K562 (cell line): ENCODE results near the gene PSMD9. TPM values are rescaled to one million over a fixed set of nuclear protein-coding genes. Genes with fewer than 3 reads are reported as not detected.
A peak's percentile ranks its signal among the peaks of the same experiment; 100 is the strongest.

Experiments
- CBFA2T2 ChIP-seq: fragments of 450-650 bp; conservative IDR thresholded peaks from 2 replicates; pipeline ENCODE4 v1.6.1; 2017; ENCODE audit warnings: mild to moderate bottlenecking
- CBFA2T3 ChIP-seq: fragments of 450-650 bp; IDR thresholded peaks from 2 replicates; pipeline ENCODE4 v1.6.1; 2017
- CBFB ChIP-seq: sonication (generic); formaldehyde crosslinking; IDR thresholded peaks from 2 replicates; pipeline ENCODE4 v1.4.0; 2020; ENCODE audit warnings: mild to moderate bottlenecking, missing genetic modification reagents
- CBX3 ChIP-seq, 2 experiments: IDR thresholded peaks; 1 replicate in 1 of 2; 2 replicates in 1 of 2; pipeline ENCODE4 v1.6.1; 2012; ENCODE audit warnings: inconsistent platforms in 2 of 2, low read length in 2 of 2, borderline replicate concordance in 1 of 2, control low read depth in 1 of 2
- CHD1 ChIP-seq: fragments of 200-600 bp; sonication (generic); IDR thresholded peaks from one replicate; pipeline ENCODE4 v1.6.1; 2012; ENCODE audit warnings: mild to moderate bottlenecking, moderate library complexity, low read length, inconsistent platforms
- HSF4 ChIP-seq: fragments of 250-450 bp; sonication (Bioruptor Pico); IDR thresholded peaks from 2 replicates; pipeline ENCODE4 v2.1.2; 2022; ENCODE audit warnings: mild to moderate bottlenecking, moderate library complexity, borderline replicate concordance
- KDM5B ChIP-seq: fragments of 200-600 bp; sonication (generic); IDR thresholded peaks from 2 replicates; pipeline ENCODE4 v1.6.1; 2012; ENCODE audit warnings: low read depth, mild to moderate bottlenecking, moderate library complexity, low read length, control low read depth, inconsistent platforms; ENCODE audit not compliant: insufficient replicate concordance
- KLF1 ChIP-seq: fragments of 450-650 bp; IDR thresholded peaks from 2 replicates; pipeline ENCODE4 v1.6.1; 2016; ENCODE audit warnings: missing genetic modification characterization, missing compliant biosample characterization
- LCOR ChIP-seq: sonication (generic); formaldehyde crosslinking; IDR thresholded peaks from 2 replicates; pipeline ENCODE4 v1.8.0; 2022; ENCODE audit warnings: mild to moderate bottlenecking, missing genetic modification reagents
- MYC ChIP-seq, 2 experiments: fragments of 250-450 bp in 1 of 2; sonication (Bioruptor Pico) in 1 of 2; IDR thresholded peaks; 2 replicates each; pipeline versions ENCODE4 v1.5.1 to v1.6.1; 2012 to 2021; ENCODE audit warnings: low read depth in 2 of 2, borderline replicate concordance in 1 of 2, improper control_type of control experiment in 1 of 2, low read length in 1 of 2, mild to moderate bottlenecking in 1 of 2, moderate library complexity in 1 of 2
- POLR3G ChIP-seq: IDR thresholded peaks from 2 replicates; pipeline ENCODE4 v1.6.1; 2011; ENCODE audit not compliant: insufficient read length, insufficient replicate concordance; ENCODE audit errors: extremely low read depth
- PURB ChIP-seq: sonication (generic); formaldehyde crosslinking; IDR thresholded peaks from 2 replicates; pipeline ENCODE4 v1.9.0; 2021; ENCODE audit warnings: low read depth, mild to moderate bottlenecking, missing genetic modification reagents
- RUNX1 ChIP-seq: sonication (generic); IDR thresholded peaks from 2 replicates; pipeline ENCODE4 v1.6.1; 2016; ENCODE audit warnings: antibody characterized with exemption, low read depth
- SAFB ChIP-seq: fragments of 200-400 bp; formaldehyde crosslinking; IDR thresholded peaks from 2 replicates; pipeline ENCODE4 v1.6.1; 2017; ENCODE audit warnings: low read depth, low read length, borderline replicate concordance
- SIX5 ChIP-seq, 2 experiments: IDR thresholded peaks; 2 replicates each; pipeline ENCODE4 v1.6.1; 2011; ENCODE audit warnings: low read length in 2 of 2, borderline replicate concordance in 1 of 2, low read depth in 1 of 2, mild to moderate bottlenecking in 1 of 2, moderate library complexity in 1 of 2; ENCODE audit not compliant: insufficient read depth in 1 of 2
- SRSF3 ChIP-seq: fragments of 200-400 bp; formaldehyde crosslinking; IDR thresholded peaks from 2 replicates; pipeline ENCODE4 v1.6.1; 2016; ENCODE audit warnings: mild to moderate bottlenecking, low read length, moderate library complexity; ENCODE audit not compliant: insufficient read depth
- THRAP3 ChIP-seq: fragments of 450-650 bp; IDR thresholded peaks from 2 replicates; pipeline ENCODE4 v1.6.1; 2016; ENCODE audit warnings: mild to moderate bottlenecking, inconsistent platforms, borderline replicate concordance
- ZBTB8A ChIP-seq: fragments of 450-650 bp; IDR thresholded peaks from 2 replicates; pipeline ENCODE4 v1.6.1; 2018; ENCODE audit warnings: mild to moderate bottlenecking, moderate library complexity; ENCODE audit not compliant: partially characterized antibody
- ZKSCAN1 ChIP-seq: fragments of 150-350 bp; IDR thresholded peaks from 2 replicates; pipeline ENCODE4 v1.6.1; 2016; ENCODE audit warnings: low read depth, low read length
- ZNF184 ChIP-seq: sonication (generic); formaldehyde crosslinking; IDR thresholded peaks from 2 replicates; pipeline ENCODE4 v1.5.0; 2020; ENCODE audit warnings: missing genetic modification reagents
- ZNF197 ChIP-seq: fragments of 200-800 bp; sonication (Bioruptor generic); IDR thresholded peaks from 2 replicates; pipeline ENCODE4 v1.6.1; 2016; ENCODE audit warnings: low read depth, missing genetic modification characterization, missing compliant biosample characterization
- ZNF217 ChIP-seq: sonication (generic); formaldehyde crosslinking; IDR thresholded peaks from 2 replicates; pipeline ENCODE4 v1.8.0; 2022; ENCODE audit warnings: mild to moderate bottlenecking, missing genetic modification reagents
- ZNF398 ChIP-seq: fragments of 250-450 bp; sonication (Bioruptor Pico); IDR thresholded peaks from 2 replicates; pipeline ENCODE4 v1.8.0; 2021; ENCODE audit warnings: moderate library complexity, mild to moderate bottlenecking, inconsistent platforms
- ZNF444 ChIP-seq: fragments of 250-450 bp; sonication (Bioruptor Pico); IDR thresholded peaks from 2 replicates; pipeline ENCODE4 v1.4.0; 2020; ENCODE audit warnings: mild to moderate bottlenecking, moderate library complexity
- ZZZ3 ChIP-seq: fragments of 450-650 bp; IDR thresholded peaks from 2 replicates; pipeline ENCODE4 v1.6.1; 2016; ENCODE audit warnings: antibody characterized with exemption, mild to moderate bottlenecking, moderate library complexity
- polyA plus RNA-seq, 8 experiments: library from polyadenylated mRNA; depleted of rRNA in 4 of 8; stranded (reverse) in 5 of 8; unstranded in 3 of 8; fragments of >200 nt; fragmentation: Nextera tagmentation in 2 of 8; fragmentation: Illumina TruSeq in 1 of 8; extraction: Ambion mirVana in 2 of 8; extraction: Trizol in 1 of 8; gene quantifications; 2 replicates each; pipeline versions ENCODE4 v1.2.1 to v1.2.3, GENCODE V29; 2011 to 2014; ENCODE audit warnings: inconsistent platforms in 1 of 8, missing spikeins in 1 of 8
- total RNA-seq, 7 experiments: library from RNA; depleted of rRNA in 6 of 7; stranded (reverse); fragments of >200 nt in 6 of 7; fragmentation: Illumina TruSeq in 2 of 7; extraction: Trizol in 2 of 7; gene quantifications; 2 replicates each; pipeline versions ENCODE4 v1.2.1 to v1.2.3, GENCODE V29; 2011 to 2021; ENCODE audit warnings: low replicate concordance in 1 of 7
- TF ChIP-seq, protein P1 (sequence below): fragments of 250-450 bp; sonication (Bioruptor Pico); IDR thresholded peaks from 2 replicates; pipeline ENCODE4 v1.5.0; 2021

Gene PSMD9
- total and polyA plus RNA-seq, 9 of the 15 experiments (the other 6 are each of a cell fraction or from before 2014, with no cell fraction given), result 12.2 to 143 (median 61.3) TPM

- TF ChIP-seq, protein P1, sequence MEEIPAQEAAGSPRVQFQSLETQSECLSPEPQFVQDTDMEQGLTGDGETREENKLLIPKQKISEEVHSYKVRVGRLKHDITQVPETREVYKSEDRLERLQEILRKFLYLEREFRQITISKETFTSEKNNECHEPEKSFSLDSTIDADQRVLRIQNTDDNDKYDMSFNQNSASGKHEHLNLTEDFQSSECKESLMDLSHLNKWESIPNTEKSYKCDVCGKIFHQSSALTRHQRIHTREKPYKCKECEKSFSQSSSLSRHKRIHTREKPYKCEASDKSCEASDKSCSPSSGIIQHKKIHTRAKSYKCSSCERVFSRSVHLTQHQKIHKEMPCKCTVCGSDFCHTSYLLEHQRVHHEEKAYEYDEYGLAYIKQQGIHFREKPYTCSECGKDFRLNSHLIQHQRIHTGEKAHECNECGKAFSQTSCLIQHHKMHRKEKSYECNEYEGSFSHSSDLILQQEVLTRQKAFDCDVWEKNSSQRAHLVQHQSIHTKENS (CRISPR knock-in tag), result no peak
- no peak for TF ChIP-seq KDM5B
- peak; percentile 56 for TF ChIP-seq CBFA2T3
- no peak for TF ChIP-seq SIX5 (IDR thresholded peaks at IDR 0.05; ENCODE audit: borderline replicate concordance in 1 of 2, insufficient read depth in 1 of 2, low read depth in 1 of 2, low read length in 2 of 2)
- TF ChIP-seq CHD1, result no peak
- no peak for TF ChIP-seq ZNF217 (CRISPR knock-in tag)
- TF ChIP-seq PURB (CRISPR knock-in tag), result no peak
- no peak for TF ChIP-seq ZKSCAN1
- no peak for TF ChIP-seq ZNF398
- no peak for TF ChIP-seq HSF4 (CRISPR knock-in tag)
- no peak for TF ChIP-seq MYC (IDR thresholded peaks at IDR 0.05; ENCODE audit: low read depth, low read length)
- no peak for TF ChIP-seq MYC (CRISPR knock-in tag; IDR thresholded peaks at IDR 0.05; ENCODE audit: borderline replicate concordance, low read depth)
- TF ChIP-seq SAFB, result no peak
- peak in 1 of 2 experiments; percentile 36; a peak in 1 of 3 replicates for TF ChIP-seq CBX3 (IDR thresholded peaks at IDR 0.05; ENCODE audit: borderline replicate concordance in 1 of 2, low read length in 2 of 2)
- peak; percentile 67; the same call in 1 of the 2 replicates for TF ChIP-seq LCOR
- TF ChIP-seq ZNF184, result no peak
- TF ChIP-seq ZBTB8A, result no peak
- TF ChIP-seq RUNX1, result no peak
- TF ChIP-seq ZZZ3, result no peak
- TF ChIP-seq ZNF444 (CRISPR knock-in tag), result no peak
- TF ChIP-seq ZNF197 (CRISPR knock-in tag), result no peak
- no peak for TF ChIP-seq POLR3G
- TF ChIP-seq CBFB (CRISPR knock-in tag), result no peak
- TF ChIP-seq THRAP3, result no peak
- TF ChIP-seq KLF1 (tag), result no peak
- no peak for TF ChIP-seq SRSF3
- peak; percentile 5; the same call in 1 of the 2 replicates for TF ChIP-seq CBFA2T2
Measured at GRCh38 chr12:121892673-121893561, 4.3 kb downstream of the PSMD9 start (continued).
